SK-N-MC (cell line): ENCODE measurements around the gene RBPJL.

ENCODE experiments used
- EZH2 ChIP-seq: fragments of 200-600 bp; sonication (generic); IDR thresholded peaks from one replicate; pipeline ENCODE4 v1.6.1; 2017; ENCODE audit warnings: antibody characterized with exemption
- POLR2AphosphoS5 ChIP-seq: IDR thresholded peaks from 2 replicates; pipeline ENCODE4 v1.6.1; 2012; ENCODE audit warnings: mild to moderate bottlenecking, low read depth, low read length, borderline replicate concordance

DNA sequence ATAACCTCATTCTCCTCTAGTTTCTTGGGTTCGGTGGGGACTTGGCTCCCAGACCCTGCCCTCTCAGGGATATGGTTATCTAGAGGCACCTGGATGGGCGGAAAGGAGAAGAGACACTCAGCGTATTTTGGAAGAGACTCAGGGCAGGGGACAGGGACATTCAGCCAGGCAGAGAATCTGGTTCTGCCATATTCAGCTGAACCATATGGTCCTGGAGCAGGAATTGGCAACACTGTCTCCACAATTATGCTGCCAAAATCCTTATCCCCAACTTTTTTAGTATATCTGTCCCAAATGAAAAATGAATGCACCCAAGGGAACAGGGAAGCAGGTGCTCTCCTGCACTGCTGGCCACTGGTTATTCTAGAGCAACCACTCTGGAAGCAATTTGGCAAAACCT, 23.8 kb downstream of the RBPJL start:
- TF ChIP-seq POLR2AphosphoS5 (no peak), EZH2 (no peak)
